Measurements from ENCODE around the gene UBAC2. TPM values are rescaled to one million over a fixed set of nuclear protein-coding genes. Genes with fewer than 3 reads are reported as not detected.

The UBAC2 gene
- total and polyA plus RNA-seq, 2 of the 8 experiments (the other 6 are each of a cell fraction or from before 2014, with no cell fraction given), result 75.9 to 76.9 TPM

DNA sequence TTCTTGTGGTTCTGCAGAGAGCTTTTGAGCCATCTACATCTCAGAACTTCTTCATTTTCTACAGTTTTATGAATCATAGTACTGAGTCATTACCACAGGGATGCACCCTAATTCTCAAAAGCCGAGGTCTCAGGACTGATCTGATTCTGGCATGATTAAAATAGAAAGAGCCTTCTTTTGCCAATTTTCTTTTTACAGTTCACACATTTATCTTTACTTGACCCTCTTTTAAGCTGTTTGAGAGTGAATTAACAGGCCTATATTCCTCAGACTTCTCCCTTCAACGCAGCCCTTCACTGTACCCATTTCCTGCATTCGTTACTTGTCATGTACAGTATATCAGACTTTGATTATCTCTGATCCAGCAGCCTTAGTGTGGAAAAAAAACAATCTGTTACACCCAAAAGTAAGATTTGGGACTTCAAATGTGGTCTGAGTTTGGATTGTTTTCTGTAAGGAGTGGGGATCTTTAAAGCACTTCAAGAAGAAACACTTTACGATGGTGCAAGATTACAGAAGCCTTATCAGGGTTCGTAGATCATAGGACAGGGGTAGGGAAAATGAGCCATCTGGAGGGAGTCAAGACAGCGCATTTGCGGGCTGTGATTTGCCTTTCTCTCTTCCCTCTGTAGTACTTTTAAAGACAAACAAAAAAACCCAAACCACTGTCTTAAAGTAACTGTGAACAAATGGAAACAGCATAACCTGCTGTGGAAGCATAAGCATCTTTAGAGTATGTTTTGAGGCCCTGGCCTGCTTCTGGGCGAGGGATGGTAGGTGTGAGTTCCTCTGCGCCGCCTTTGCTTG is 121.8 kb downstream of the UBAC2 start:
- Histone ChIP-seq H4K5ac (ENCODE audit: insufficient read length, low read depth, low read length) (no peak overlapping the region), H4K91ac (replicated peaks; ENCODE audit: insufficient read length, low read length) (no peak overlapping the region), H2BK20ac (ENCODE audit: low read length) (no peak overlapping the region), H2BK5ac (ENCODE audit: low read depth, low read length) (no peak overlapping the region), H3K4me1 (replicated peaks in 1 of 4; ENCODE audit: control insufficient read depth in 3 of 4, insufficient read depth in 4 of 4, low read length in 3 of 4) (no peaks in the 10 kb centered on the region), H4K8ac (ENCODE audit: extremely low read depth, insufficient read depth, low read length) (no peak overlapping the region), H3K23ac (ENCODE audit: insufficient read length) (no peak overlapping the region), H4K20me1 (replicated peaks in 1 of 2; ENCODE audit: control insufficient read depth in 1 of 2, insufficient read depth in 2 of 2, low read length in 2 of 2) (no peaks in the 10 kb centered on the region), H2BK12ac (ENCODE audit: low read depth, low read length) (no peak overlapping the region), H3K14ac (ENCODE audit: insufficient read length) (no peak overlapping the region), H2BK120ac (replicated peaks; ENCODE audit: low read depth, low read length) (no peak overlapping the region), H3K4ac (replicated peaks; ENCODE audit: insufficient read length, low read depth, low read length) (no peak overlapping the region), H3K79me2 (ENCODE audit: control insufficient read depth in 1 of 2, insufficient read depth in 2 of 2, low read length in 2 of 2) (no peaks in the 10 kb centered on the region), H3K9ac (replicated peaks in 1 of 4; ENCODE audit: extremely low read depth in 1 of 4, low read depth in 3 of 4, low read length in 3 of 4) (no peak overlapping the region), H2BK15ac (ENCODE audit: low read length) (no peak overlapping the region), H2AFZ (ENCODE audit: low read length) (no peak overlapping the region), H3K79me1 (ENCODE audit: low read depth, low read length) (no peaks in the 10 kb centered on the region), H3K27me3 (replicated peaks in 1 of 4; ENCODE audit: control insufficient read depth in 3 of 4, extremely low read depth in 1 of 4, insufficient read depth in 3 of 4, low read length in 3 of 4) (no peaks in the 10 kb centered on the region), H2AK5ac (ENCODE audit: low read depth, low read length) (no peak overlapping the region), H3K56ac (replicated peaks; ENCODE audit: insufficient read length, low read depth, low read length) (no peak overlapping the region), H3K4me2 (ENCODE audit: insufficient read depth in 1 of 2, low read depth in 2 of 2, low read length in 2 of 2) (no peak overlapping the region), H3K18ac (ENCODE audit: extremely low read depth, low read length) (no peak overlapping the region), H3K4me3 (ENCODE audit: extremely low read depth in 1 of 4, insufficient read depth in 2 of 4, low read depth in 3 of 4, low read length in 4 of 4) (no peak overlapping the region), H3K23me2 (ENCODE audit: low read depth, low read length) (no peaks in the 10 kb centered on the region), H3K36me3 (ENCODE audit: control insufficient read depth in 2 of 4, insufficient read depth in 4 of 4, low read length in 3 of 4) (peaks cover 0 to 10% (median 1%) of the 10 kb centered on the region in 4 experiments; a peak in 4 of 8 replicates), H3K9me3 (ENCODE audit: insufficient read depth in 2 of 2, low read depth in 1 of 2, low read length in 1 of 2) (no peaks in the 10 kb centered on the region), H3K27ac (ENCODE audit: low read depth, low read length) (no peak overlapping the region)
- ChIA-PET CTCF (ENCODE audit: partially characterized antibody) (interaction anchor here (1.2 kb wide), 1 partner anchor 19 kb away, joined by 3 read pairs; no protein-coding TSS in a partner anchor), POLR2A (ENCODE audit: partially characterized antibody) (no interaction called here)
- FAIRE-seq (no peak), DNase-seq (ENCODE audit: low read depth in 1 of 2, low spot score in 2 of 2) (no peak)
- TF ChIP-seq POLR2A (IDR thresholded peaks at IDR 0.05; ENCODE audit: control extremely low read depth in 1 of 2, low read depth in 2 of 2, low read length in 2 of 2) (no peak), CBX8 (IDR thresholded peaks at IDR 0.05; ENCODE audit: borderline replicate concordance, low read depth, low read length) (no peak), EP300 (IDR thresholded peaks at IDR 0.05; ENCODE audit: borderline replicate concordance in 1 of 2, low read depth in 2 of 2, low read length in 2 of 2) (no peak), BCL11A (IDR thresholded peaks at IDR 0.05; ENCODE audit: low read depth in 2 of 2, low read length in 2 of 2) (no peak), FOSL1 (IDR thresholded peaks at IDR 0.05; ENCODE audit: insufficient read depth, low read depth, low read length) (no peak), CREB1 (IDR thresholded peaks at IDR 0.05) (no peak)
- TF ChIP-seq, protein P1, sequence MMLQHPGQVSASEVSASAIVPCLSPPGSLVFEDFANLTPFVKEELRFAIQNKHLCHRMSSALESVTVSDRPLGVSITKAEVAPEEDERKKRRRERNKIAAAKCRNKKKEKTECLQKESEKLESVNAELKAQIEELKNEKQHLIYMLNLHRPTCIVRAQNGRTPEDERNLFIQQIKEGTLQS (IDR thresholded peaks at IDR 0.05; ENCODE audit: insufficient read depth, low read depth, low read length), result no peak
- 94% methylated on average over 10 of the region's 10 CpGs; no CpG with 5 or more reads in 1 of the 2 experiments for WGBS, 2 experiments (ENCODE audit: extremely low coverage in 1 of 2, insufficient coverage in 1 of 2, insufficient read length in 1 of 2, insufficient replicate concordance in 2 of 2, low coverage in 1 of 2, low lambda C conversion rate in 2 of 2, missing lambda C conversion rate in 1 of 2)
